Activated T-cell treated with anti-CD3 and anti-CD28 coated beads for 48 hours (primary cell): ENCODE data around the gene E4F1.

ENCODE experiments used
- DNase-seq: peaks from one replicate; pipeline ENCODE4 v3.0.0-alpha.2; 2020; ENCODE audit warnings: low read depth

E4F1 gene, protein sequence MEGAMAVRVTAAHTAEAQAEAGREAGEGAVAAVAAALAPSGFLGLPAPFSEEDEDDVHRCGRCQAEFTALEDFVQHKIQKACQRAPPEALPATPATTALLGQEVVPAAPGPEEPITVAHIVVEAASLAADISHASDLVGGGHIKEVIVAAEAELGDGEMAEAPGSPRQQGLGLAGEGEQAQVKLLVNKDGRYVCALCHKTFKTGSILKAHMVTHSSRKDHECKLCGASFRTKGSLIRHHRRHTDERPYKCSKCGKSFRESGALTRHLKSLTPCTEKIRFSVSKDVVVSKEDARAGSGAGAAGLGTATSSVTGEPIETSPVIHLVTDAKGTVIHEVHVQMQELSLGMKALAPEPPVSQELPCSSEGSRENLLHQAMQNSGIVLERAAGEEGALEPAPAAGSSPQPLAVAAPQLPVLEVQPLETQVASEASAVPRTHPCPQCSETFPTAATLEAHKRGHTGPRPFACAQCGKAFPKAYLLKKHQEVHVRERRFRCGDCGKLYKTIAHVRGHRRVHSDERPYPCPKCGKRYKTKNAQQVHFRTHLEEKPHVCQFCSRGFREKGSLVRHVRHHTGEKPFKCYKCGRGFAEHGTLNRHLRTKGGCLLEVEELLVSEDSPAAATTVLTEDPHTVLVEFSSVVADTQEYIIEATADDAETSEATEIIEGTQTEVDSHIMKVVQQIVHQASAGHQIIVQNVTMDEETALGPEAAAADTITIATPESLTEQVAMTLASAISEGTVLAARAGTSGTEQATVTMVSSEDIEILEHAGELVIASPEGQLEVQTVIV

DNA sequence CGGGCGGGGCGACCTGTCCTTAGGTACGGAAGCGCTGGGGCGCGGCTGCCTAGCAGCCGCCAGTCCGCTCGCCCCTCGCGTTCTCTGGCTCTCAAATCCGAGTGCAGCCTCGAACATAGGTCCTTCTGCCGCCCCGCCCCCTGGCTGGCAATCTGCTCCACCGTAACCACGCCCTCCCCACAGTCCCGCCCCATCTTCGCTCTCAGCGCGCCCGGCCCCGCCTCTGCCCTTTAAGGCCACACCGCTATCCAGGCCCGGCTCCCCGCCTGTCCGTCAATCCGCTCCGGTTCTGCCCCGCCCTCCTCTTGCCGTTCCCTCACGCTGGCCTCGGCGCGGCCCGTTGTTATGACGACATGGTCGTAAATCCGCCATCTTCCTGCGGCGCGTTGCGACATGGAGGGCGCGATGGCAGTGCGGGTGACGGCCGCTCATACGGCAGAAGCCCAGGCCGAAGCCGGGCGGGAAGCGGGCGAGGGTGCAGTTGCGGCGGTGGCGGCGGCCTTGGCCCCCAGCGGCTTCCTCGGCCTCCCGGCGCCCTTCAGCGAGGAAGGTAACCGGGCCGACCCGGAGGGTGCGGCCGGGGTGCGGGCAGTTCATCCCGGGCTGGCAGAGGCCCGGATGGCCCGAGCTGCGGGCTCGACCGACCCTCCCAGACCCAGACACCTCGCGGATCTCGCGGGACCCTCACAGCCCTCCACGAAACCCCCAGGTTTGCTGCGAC, at the start of gene E4F1:
Gene E4F1, plus strand, starts transcription at position 371 of the 721 bp plus-strand sequence. Its CDS starts 23 bp downstream, at position 394.
- DNase-seq, result peak; percentile 100

DNA sequence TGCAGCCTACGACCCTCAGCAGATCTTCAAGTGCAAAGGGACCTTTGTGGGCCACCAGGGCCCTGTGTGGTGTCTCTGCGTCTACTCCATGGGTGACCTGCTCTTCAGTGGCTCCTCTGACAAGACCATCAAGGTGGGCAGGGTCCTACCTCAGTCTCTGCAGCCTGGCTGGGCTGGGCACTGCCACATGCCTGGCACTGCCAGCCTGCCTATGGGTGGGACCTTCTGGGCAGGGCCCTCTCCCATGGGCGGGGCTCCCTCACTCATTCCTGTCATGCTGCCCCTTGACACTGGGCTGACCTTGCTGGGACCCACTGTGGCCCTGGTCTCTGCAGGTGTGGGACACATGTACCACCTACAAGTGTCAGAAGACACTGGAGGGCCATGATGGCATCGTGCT, 49.5 kb upstream of the E4F1 start:
- no peak for DNase-seq

DNA sequence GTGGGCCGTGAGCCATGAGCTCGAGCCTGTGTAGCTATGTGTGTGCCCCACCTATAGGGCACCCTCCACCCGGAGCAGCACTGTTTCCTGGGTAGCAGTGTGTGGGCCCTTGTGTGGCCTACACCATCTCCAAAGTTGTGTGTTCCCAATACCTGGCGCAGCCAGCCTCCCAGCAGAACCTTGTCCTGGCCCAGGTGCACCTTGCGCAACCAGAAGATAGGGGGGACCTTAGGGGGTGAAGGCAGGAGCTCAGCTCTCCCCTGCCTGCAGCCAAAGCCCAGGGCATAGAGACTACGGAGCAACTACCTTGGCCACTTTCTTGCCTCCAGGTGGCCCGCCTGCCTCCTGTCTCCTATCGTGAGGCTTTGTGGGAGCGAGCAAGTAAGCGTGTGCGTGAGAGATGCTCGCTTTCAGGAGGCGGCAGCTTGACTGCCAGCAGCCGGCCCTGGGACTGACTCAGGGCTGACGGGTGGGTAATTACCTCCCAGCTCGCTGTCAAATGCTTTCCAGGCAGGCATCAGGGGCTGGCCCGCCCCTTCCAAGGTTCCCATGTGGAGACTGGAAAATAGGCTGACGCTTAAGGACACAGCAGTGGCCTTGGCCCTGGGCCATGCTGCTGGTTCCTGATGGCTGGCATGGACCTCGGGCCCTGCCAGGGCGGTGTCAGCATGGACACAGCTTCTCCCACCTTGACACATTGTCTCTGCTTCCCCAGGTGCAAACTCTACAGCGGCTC, 48.8 kb upstream of the E4F1 start:
- no peak for DNase-seq

DNA sequence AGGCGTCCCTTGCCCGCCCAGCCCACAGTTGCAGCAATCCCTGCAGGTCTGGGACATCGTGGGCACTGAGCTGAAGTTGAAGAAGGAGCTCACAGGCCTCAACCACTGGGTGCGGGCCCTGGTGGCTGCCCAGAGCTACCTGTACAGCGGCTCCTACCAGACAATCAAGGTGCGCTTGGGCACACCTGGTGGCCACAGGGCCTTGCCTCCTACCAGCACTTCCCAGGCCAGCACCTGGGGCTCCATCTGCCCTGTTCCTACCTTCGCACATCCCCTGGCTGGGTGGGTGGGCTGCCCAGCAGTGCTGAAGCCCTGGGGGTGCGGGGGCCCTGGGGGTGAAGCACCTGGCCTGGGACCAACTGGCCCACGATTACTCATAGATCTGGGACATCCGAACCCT, 47.9 kb upstream of the E4F1 start:
- no peak for DNase-seq

DNA sequence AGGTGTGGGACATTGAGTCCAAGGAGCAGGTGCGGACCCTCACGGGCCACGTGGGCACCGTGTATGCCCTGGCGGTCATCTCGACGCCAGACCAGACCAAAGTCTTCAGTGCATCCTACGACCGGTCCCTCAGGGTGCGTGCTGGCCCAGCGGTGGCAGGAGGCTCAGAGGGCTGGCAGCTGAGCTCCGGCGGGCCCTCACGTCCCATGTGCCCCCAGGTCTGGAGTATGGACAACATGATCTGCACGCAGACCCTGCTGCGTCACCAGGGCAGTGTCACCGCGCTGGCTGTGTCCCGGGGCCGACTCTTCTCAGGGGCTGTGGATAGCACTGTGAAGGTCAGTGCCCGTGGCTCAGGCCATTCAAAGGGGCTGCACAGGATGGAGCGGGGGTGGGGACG, 47.3 kb upstream of the E4F1 start:
- DNase-seq, result no peak

DNA sequence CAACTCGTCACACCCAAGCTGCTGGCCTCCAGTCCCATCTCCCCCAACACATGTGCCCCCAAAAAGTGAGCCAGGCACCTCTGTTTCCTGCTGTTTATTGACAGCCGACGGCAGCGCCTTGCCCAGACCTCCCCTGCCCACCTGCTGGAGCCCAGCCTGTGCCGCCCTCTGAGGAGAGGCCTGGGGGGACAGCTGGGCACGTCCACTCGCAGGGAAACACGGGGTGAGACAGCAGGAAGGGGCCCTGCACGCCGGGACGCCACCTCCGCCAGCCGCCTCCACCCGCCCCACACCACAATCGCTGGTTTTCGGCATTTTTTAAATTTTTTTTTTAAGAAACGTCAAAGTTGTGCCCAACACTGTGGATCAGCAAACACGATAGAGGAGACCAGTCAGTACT, 46.3 kb upstream of the E4F1 start:
- DNase-seq, result no peak

DNA sequence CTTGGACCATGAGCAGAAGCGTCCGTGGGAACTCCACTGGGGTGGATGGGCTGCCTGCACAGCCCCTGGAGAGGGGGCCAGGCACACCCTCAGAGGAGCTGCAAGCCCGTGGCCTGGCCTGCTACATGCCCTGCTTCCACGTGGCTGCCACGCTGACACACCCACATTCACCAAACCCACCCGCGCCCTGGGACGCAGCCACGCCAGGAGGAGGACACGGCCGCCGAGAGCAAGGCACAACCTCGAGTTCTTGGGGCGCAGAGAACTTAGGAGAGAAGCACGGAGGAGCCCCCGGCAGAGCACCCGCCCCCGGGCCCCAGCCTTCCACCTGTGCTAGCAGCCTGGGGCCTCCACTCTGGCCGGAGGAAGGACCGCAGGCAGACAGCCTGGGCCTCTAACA, 45.8 kb upstream of the E4F1 start:
- no peak for DNase-seq

DNA sequence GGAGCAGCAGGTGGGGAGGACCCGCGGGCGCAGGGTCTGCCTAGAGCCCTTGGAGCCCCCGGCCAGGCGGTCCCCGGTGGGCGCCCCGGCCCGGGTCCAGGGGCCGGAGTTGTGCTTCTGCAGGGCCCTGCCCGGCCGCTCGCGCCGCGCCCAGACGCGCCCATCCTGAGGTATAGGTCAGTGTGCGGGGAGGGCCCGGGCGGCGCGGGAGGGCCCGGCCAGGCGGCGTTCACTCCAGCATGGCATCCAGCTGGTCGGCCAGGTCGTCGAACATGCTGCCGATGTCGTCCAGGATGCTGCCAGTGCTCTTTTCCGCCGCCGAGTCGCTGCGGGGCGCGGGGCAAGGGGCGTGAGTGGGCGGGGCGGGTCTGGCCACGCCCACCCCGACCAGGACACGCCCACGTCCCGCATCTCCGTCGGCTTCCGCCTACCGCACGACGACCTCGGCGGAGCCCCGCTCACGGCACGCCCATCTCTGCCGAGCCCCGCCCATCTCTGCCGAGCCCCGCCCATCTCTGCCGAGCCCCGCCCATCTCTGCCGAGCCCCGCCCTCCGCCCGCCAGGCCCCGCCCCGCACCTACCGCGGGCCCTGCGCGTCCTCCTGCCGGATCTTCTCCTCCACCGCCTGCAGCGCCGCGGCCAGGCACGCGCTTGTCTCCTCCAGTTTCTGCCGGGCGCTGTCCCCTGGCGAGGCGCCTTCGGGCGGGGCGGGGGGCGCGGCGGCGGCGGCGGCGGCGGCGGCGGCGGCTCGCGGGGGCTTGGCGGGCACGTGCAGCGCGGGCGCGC, 44.9 kb upstream of the E4F1 start:
- peak; percentile 47 for DNase-seq

DNA sequence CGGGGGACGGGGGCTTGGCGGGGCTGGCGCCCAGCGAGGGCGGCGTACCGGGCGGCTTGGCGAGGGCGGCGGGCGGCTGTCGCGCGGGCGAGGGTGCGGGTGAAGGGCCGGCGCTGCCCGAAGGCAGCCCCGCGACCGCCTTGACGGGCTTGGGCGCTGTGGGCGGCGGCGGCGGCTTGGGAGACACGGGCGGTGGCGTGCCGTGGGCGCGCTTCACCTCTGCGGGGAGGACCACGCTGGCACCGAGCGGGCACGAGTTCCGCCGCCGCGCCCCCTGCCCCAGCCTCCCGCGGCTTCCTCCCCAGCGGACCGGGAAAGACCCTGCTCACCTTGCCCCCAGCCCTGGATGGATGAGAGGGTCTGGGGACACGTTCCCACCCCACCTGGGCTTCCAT, 44.3 kb upstream of the E4F1 start:
- DNase-seq, result no peak

DNA sequence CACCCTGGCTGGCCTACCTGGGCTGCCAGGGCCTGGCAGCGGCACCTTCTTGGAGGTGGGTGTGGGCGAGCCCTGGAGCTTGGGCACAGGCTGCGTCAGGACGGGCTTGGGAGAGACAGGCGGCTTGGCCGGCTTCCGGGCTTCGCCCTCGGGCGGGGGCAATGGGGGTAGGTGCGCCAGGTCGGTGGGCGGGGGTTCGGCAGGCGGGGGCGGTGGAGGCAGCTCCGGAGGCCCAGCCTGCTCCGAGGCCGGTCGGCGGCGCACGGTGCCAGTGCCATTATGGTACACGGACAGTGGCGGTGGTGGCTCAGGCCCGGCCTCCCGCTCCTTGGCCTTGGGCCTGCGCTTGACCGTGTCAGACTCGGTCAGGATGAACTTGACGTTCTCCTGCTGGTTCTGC, 43.8 kb upstream of the E4F1 start:
- DNase-seq, result no peak

DNA sequence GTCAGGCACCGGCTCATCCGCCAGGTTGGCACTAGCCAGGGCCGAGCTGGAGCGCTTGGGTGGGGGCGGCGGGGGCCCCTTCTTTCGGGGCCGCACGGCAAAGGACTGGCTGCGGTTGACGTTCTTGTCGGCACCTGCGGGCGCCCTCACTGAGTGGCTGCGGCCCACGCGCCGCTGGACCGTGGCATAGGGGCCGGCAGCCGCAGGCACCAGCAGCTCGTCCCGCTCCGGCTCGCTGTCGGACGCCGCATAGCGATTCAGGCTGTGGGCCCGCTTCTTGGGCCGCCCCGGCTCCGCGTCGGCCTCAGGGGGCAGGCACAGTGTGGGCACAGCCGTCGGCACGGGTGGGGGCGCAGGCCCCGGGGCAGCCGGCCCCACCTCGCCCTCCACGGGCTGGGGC, 42.9 kb upstream of the E4F1 start:
- no peak for DNase-seq

DNA sequence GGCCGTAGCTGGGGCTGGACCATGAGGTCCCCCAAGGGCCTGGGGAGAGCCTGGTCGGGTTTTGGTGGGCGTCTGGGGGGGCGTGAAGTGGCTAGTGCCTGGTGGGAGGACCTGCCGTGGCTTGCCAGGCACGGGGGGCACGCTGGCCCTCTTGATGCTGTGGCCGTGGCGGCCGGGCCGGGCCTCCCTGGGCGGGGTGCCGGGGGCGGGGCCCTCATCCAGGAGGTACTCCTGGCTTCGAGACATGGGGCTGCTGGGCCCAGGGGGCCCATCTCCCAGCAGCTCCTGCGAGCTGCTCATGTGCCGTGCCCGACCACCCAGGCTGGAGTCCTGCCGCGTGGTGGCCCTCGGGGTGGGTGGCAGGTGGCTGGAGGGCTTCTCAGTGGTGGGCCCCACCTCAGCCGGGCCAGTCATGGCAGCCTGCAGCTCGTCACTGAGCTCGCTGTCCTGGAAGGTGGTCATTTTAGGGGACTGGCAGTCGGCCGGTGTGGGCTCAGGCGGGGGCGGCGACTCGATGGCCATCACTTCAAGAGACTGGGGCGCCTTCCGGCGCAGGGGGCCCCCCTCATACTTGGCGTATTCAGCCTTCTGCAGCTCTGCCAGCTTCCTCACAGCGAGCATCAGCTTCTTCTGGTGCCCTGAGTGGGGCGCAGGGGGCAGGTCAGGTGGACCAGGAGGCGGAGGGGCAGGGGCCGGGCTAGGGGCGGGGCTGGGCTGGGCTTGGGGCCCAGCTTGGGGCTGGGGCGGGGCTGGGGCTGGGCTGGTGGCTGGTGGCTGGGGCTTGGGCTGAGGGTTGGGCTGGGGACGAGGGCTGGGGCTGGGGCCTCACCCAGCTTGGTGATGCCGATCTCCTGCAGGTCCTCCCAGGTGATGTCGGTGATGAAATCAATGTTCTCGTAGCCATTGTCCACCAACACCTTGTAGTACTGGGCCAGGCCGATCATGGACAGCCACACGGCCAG, 42.1 kb upstream of the E4F1 start:
- no peak for DNase-seq

DNA sequence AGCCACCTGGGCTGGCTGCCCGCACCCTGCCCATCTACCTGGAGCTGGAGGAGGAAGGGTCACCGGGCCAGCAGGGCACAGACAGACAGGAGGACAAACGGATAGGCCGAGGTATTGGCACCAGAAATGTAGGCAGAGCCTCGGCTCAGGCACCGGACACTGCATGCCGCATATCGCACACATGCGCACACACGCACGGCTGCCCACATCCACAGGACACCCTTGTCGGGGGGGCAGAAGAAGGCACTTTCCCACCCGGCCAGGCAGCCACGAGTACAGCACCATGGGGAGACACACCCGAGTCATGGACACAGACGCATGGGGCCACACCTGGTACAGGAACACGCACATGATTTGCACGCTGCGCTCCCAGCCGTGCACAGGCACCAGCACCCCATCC, 41.4 kb upstream of the E4F1 start:
- no peak for DNase-seq

DNA sequence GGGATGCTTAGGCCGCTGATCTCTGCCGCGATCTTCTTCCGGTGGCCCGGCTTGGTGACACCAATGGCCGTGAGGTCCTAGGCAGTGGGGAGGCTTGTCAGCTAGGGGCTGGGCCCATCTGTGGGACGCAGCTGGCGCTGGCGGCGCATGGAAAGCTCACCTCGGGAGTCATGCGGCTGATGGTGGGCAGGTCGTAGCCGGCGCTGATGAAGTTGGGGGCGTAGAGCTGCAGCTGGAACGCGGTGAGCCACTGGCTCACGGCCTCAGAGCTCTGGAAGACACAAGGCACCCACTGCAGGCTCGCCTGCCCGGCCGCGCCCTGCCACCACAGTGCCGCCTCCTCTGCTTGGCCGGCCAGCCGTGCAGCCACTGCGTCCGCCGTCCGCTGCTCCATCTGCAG, 39.7 kb upstream of the E4F1 start:
- DNase-seq, result no peak

DNA sequence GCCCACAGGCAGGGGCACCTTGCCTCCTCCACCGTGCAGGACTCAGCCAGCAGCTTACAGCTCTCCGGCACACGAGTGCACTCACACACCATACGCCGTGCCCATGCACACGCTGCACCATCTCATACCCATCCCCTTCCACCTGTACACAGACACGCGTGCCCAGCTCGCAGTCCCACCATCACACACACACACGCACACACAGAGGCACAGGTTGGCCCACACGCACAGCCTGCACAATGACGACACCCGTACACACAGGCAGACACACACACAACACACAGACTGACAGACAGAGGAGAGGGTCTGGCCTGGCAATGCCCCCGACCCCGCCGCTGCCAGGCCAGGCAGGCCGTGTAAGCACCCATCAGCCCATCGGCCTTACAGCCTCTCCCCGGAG, 39.0 kb upstream of the E4F1 start:
- no peak for DNase-seq

DNA sequence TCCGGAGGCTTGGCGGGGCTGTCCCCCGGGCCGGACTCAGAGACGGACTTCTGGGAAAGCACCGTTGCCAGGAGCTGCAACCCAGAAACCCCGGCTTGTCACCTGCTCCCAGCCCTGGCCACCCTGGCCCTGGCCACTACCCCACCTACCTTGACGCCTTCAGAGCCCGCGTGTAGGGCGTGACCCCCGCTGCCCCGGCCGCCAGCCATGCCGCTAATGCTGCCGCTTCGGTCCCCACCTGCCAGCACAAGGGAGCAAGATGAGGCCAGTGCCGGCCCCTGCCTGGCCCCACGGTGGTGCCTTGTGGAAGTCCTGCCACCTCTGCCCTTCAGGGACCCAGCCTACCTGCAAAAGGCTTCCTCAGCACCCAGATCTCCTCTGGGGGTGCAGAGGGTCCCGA, 38.4 kb upstream of the E4F1 start:
- DNase-seq, result no peak

DNA sequence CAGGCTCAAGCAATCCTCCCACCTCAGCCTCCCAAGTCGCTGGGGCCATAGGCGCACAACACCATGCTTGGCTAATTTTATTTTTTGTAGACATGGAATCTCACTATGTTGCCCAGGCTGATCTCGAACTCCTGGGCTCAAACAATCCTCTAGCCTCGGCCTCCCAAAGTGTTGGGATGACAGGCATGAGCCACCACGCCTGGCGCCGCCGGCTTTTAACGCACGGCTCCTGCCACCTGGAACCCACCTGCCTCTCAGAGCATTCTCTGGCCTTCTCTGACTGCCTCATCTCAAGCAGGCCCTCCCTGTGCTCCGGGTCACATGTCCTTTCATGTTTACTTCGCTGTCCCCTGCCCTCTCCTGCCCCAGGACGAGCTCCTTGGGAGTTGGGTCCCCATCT, 37.3 kb upstream of the E4F1 start:
- no peak for DNase-seq

DNA sequence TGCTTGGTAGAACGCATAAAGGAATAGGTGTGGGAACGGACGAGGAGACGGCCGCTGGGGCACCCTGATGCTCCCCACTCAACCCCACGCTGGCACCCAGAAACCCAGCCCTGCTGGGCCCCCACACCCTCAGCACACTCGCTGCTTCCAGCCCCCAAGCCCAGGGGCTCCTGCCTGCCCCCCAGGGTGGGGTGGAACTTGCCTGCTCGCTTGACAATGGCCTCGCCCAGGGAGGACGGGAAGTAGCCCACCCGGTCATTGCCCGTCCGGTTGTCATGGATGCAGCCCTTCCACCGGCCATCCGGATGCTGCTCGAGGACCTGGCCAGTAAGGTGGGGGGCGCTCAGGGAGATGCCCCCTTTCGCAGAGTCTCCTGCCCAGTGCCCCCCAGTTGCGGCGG, 36.9 kb upstream of the E4F1 start:
- DNase-seq, result no peak

DNA sequence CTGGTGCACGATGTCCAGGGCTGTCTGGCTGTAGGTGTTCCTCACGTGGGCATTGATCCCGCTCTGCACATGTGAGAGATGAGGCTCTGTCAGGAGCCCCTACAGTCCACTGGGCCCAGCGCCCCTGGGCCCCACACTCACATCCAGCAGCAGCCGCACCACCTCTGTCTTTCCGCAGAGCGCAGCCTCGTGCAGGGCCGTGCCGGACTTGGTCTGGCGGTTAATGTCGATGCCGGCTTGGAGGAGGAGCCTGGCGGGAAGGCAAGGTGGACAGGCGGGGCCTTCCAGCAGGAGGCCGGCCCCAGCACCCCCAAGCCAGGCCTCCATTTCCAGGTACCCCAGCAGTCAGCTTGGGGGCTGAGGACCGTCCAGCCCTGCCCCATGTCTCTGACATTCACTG, 36.2 kb upstream of the E4F1 start:
- no peak for DNase-seq

DNA sequence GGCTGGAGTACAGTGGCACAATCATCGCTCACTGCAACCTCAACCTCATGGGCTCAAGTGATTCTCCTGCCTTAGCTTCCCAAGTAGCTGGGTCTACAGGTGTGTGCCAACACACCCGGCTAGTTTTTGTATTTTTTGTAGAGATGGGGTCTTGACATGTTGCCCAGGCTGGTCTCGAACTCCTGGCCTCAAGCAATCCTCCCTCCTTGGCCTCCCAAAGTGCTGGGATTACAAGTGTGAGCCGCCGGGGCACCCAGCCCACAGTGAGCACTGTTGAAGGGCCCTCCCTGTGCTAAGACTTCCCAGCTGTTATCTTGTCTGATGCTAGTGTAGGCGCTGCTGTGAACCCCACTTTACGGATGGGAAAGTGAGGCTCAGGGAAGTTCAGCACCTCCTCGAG, 35.0 kb upstream of the E4F1 start:
- DNase-seq, result no peak
